Tibial nerve (tissue), 4 donors: ENCODE results near the gene SDK1. TPM values are rescaled to one million over a fixed set of nuclear protein-coding genes. Genes with fewer than 3 reads are reported as not detected.

Experiments
- DNase-seq, 2 donors: peaks; one replicate each; pipeline ENCODE4 v3.0.0-alpha.2; 2019; ENCODE audit warnings: low spot score in 2 of 2
- H3K27ac ChIP-seq, 4 donors: fragments of 200-600 bp; sonication (generic) in 3 of 4; one replicate each; pipeline ENCODE4 v1.5.1; 2017 to 2019; ENCODE audit warnings: mild to moderate bottlenecking in 1 of 4
- H3K27me3 ChIP-seq, 2 donors: fragments of 200-600 bp; sonication (generic) in 1 of 2; one replicate each; pipeline versions ENCODE4 v1.5.1 to v1.6.0; 2017 to 2019
- H3K36me3 ChIP-seq, 3 donors: fragments of 200-600 bp; sonication (generic); one replicate each; pipeline ENCODE4 v1.5.1; 2018 to 2019
- H3K4me1 ChIP-seq, 4 donors: fragments of 200-600 bp; sonication (generic) in 3 of 4; one replicate each; pipeline ENCODE4 v1.5.1; 2017 to 2019
- H3K4me3 ChIP-seq, 4 donors: fragments of 200-600 bp; sonication (generic) in 3 of 4; one replicate each; pipeline ENCODE4 v1.5.1; 2017 to 2019; ENCODE audit warnings: mild to moderate bottlenecking in 1 of 4, moderate library complexity in 1 of 4
- H3K9me3 ChIP-seq, 4 donors: fragments of 200-600 bp; sonication (generic) in 3 of 4; one replicate each; pipeline ENCODE4 v1.5.1; 2017 to 2019
- EP300 ChIP-seq, 2 donors: sonication (generic); formaldehyde crosslinking; IDR thresholded peaks; one replicate each; pipeline ENCODE4 v1.6.1; 2017; ENCODE audit warnings: antibody characterized with exemption in 2 of 2, mild to moderate bottlenecking in 1 of 2
- POLR2A ChIP-seq, 2 donors: fragments of 450-650 bp; IDR thresholded peaks; one replicate each; pipeline ENCODE4 v1.6.1; 2017; ENCODE audit warnings: antibody characterized with exemption in 2 of 2, mild to moderate bottlenecking in 2 of 2, moderate library complexity in 2 of 2
- WGBS, 2 donors: methylation state at CpG; one replicate each; pipeline ENCODE4 v1.1.5; 2018; 5-methylcytosine and 5-hydroxymethylcytosine counted together
- total RNA-seq, 4 donors: library from RNA; depleted of rRNA; stranded (reverse); fragments of >200 nt; gene quantifications; one replicate each; pipeline ENCODE4 v1.1.0, GENCODE V29; 2016
- TF ChIP-seq, protein P1 (sequence below), 5 experiments: fragments of 200-600 bp in 3 of 5; fragments of 450-650 bp in 2 of 5; sonication (generic) in 3 of 5; IDR thresholded peaks; one replicate each; pipeline ENCODE4 v1.5.1; 2016 to 2019; ENCODE audit warnings: antibody characterized with exemption in 5 of 5, mild to moderate bottlenecking in 3 of 5, moderate library complexity in 2 of 5

The SDK1 gene
- total RNA-seq, 4 donors from 2014 or later = 8.2 to 16.2 (median 12.9) TPM

GRCh38 chr7:4058158-4058557 lies 757.1 kb downstream of the SDK1 start:
- Histone ChIP-seq H3K4me3 (no peak overlapping the region), H3K36me3 (peaks cover 0 to 5% (median 0%) of the 10 kb centered on the region in 3 donors), H3K4me1 (no peaks in the 10 kb centered on the region), H3K9me3 (peaks cover 0 to 27% (median 0%) of the 10 kb centered on the region in 4 donors), H3K27me3 (no peaks in the 10 kb centered on the region), H3K27ac (no peak overlapping the region)
- WGBS, 2 donors = 86 to 97% methylated on average over 1 of the region's 1 CpG
- no peak for TF ChIP-seq EP300 (IDR thresholded peaks at IDR 0.05)
- DNase-seq = no peak

- H3K4me3 ChIP-seq = no peak overlapping the region
- H3K36me3 ChIP-seq = peaks cover 0 to 7% (median 0%) of the 10 kb centered on the region in 3 donors
- no peak overlapping the region for H3K27ac ChIP-seq
- TF ChIP-seq, protein P1, sequence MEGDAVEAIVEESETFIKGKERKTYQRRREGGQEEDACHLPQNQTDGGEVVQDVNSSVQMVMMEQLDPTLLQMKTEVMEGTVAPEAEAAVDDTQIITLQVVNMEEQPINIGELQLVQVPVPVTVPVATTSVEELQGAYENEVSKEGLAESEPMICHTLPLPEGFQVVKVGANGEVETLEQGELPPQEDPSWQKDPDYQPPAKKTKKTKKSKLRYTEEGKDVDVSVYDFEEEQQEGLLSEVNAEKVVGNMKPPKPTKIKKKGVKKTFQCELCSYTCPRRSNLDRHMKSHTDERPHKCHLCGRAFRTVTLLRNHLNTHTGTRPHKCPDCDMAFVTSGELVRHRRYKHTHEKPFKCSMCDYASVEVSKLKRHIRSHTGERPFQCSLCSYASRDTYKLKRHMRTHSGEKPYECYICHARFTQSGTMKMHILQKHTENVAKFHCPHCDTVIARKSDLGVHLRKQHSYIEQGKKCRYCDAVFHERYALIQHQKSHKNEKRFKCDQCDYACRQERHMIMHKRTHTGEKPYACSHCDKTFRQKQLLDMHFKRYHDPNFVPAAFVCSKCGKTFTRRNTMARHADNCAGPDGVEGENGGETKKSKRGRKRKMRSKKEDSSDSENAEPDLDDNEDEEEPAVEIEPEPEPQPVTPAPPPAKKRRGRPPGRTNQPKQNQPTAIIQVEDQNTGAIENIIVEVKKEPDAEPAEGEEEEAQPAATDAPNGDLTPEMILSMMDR (IDR thresholded peaks at IDR 0.05) = no peak
- TF ChIP-seq POLR2A (IDR thresholded peaks at IDR 0.05) = no peak
- TF ChIP-seq EP300 (IDR thresholded peaks at IDR 0.05) = no peak
- no peaks in the 10 kb centered on the region for H3K27me3 ChIP-seq
- H3K9me3 ChIP-seq = peaks cover 0 to under 1% (median 0%) of the 10 kb centered on the region in 4 donors
- DNase-seq = no peak
- no peaks in the 10 kb centered on the region for H3K4me1 ChIP-seq
- WGBS, 2 donors = 27 to 31% methylated on average over 5 of the region's 5 CpGs
These were observed 764.1 kb downstream of the SDK1 start for GRCh38 chr7:4065190-4065589.

DNA sequence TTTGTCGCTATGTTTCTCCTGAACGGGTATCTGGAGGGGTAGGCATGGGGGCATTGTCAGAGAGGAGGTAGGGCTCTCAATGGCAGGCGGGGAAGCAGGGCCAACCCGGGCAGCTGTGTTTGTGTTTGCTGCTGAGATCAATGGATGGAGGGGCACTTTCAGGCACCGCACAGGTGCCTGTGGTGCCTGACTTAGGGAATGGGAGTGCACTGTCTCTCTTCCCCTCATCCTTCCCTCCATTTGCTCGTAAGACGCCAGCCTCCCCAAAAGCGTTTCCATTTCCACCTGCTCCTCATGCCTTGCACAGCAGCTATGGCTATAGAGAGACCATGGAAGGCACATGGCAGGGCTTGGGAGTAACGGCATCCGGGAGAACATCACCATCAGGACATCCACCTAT lies 765.2 kb downstream of the SDK1 start:
- TF ChIP-seq EP300 (IDR thresholded peaks at IDR 0.05) (no peak), POLR2A (IDR thresholded peaks at IDR 0.05) (no peak)
- TF ChIP-seq, protein P1 (IDR thresholded peaks at IDR 0.05) = no peak
- Histone ChIP-seq H3K4me3 (no peak overlapping the region), H3K4me1 (no peaks in the 10 kb centered on the region), H3K36me3 (peaks cover 0 to 7% (median 0%) of the 10 kb centered on the region in 3 donors), H3K27ac (no peak overlapping the region), H3K9me3 (no peaks in the 10 kb centered on the region), H3K27me3 (no peaks in the 10 kb centered on the region)
- DNase-seq = no peak
- WGBS, 2 donors = 88 to 92% methylated on average over 10 of the region's 10 CpGs

GRCh38 chr7:4066626-4067475 lies 765.8 kb downstream of the SDK1 start:
- no peaks in the 10 kb centered on the region for H3K9me3 ChIP-seq
- peaks cover 0 to 7% (median 0%) of the 10 kb centered on the region in 3 donors for H3K36me3 ChIP-seq
- WGBS, 2 donors = 82 to 83% methylated on average over 18 to 21 of the region's 21 CpGs
- no peak overlapping the region for H3K4me3 ChIP-seq
- no peak overlapping the region for H3K27ac ChIP-seq
- TF ChIP-seq, protein P1 (IDR thresholded peaks at IDR 0.05) = no peak
- TF ChIP-seq EP300 (IDR thresholded peaks at IDR 0.05) (no peak), POLR2A (IDR thresholded peaks at IDR 0.05) (no peak)
- no peak for DNase-seq
- H3K27me3 ChIP-seq = no peaks in the 10 kb centered on the region
- no peaks in the 10 kb centered on the region for H3K4me1 ChIP-seq

DNA sequence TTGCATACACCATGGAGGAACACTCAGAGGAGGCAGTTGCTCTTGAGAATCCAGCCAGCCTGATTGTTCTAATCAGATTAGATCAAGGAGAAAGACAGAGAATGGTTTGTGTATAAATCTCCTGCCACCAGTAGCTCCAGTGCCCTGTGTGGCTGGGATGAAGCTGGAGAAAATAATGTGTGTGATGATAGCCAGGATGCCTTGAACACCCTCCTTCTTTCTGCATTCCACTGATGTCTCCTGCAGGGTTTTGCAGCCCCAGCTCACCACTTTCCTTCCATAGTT lies 766.4 kb downstream of the SDK1 start:
- DNase-seq = no peak
- Histone ChIP-seq H3K36me3 (peaks cover 0 to 7% (median 0%) of the 10 kb centered on the region in 3 donors), H3K4me1 (no peaks in the 10 kb centered on the region), H3K9me3 (no peaks in the 10 kb centered on the region), H3K27ac (no peak overlapping the region), H3K27me3 (no peaks in the 10 kb centered on the region), H3K4me3 (no peak overlapping the region)
- TF ChIP-seq EP300 (IDR thresholded peaks at IDR 0.05) (no peak), POLR2A (IDR thresholded peaks at IDR 0.05) (no peak)
- TF ChIP-seq, protein P1 (IDR thresholded peaks at IDR 0.05) = no peak
